Natural killer cell (primary cell): ENCODE data around the gene PEX1. TPM values are rescaled to one million over a fixed set of nuclear protein-coding genes. Genes with fewer than 3 reads are reported as not detected.
"Not testable (repeated sequence)": the region's sequence is repeated elsewhere in the genome, so short reads cannot be mapped to it uniquely, and the experiment has no call there.

Experiments used
- ATAC-seq, 3 donors: fragments of 150-1000 bp in 2 of 3; fragments of 200-7000 bp in 1 of 3; cut with Tn5 transposase; 1 replicate in 1 of 3; 2 replicates in 2 of 3; pipeline ENCODE4 v1.10.0; 2021; ENCODE audit warnings: mild to moderate bottlenecking in 2 of 3, moderate library complexity in 2 of 3
- DNase-seq, 2 donors: peaks; one replicate each; pipeline versions ENCODE4 v3.0.0 to v3.0.0-alpha.2; 2013 to 2021; ENCODE audit warnings: mixed read lengths in 1 of 2
- H3K27ac ChIP-seq: one replicate; pipeline ENCODE4 v1.5.1; 2013; ENCODE audit warnings: mild to moderate bottlenecking, low read length
- H3K27me3 ChIP-seq: one replicate; pipeline ENCODE4 v1.6.1; 2013; ENCODE audit warnings: low read length; ENCODE audit not compliant: control insufficient read depth, insufficient read depth
- H3K36me3 ChIP-seq: one replicate; pipeline ENCODE4 v1.6.1; 2013; ENCODE audit warnings: low read length; ENCODE audit not compliant: control insufficient read depth, insufficient read depth
- H3K4me1 ChIP-seq: one replicate; pipeline ENCODE4 v1.6.1; 2013; ENCODE audit warnings: low read length; ENCODE audit not compliant: control insufficient read depth, insufficient read depth
- H3K4me3 ChIP-seq: one replicate; pipeline ENCODE4 v1.5.1; 2013; ENCODE audit warnings: low read length
- H3K9me3 ChIP-seq: one replicate; pipeline ENCODE4 v1.6.1; 2013; ENCODE audit warnings: low read length; ENCODE audit not compliant: control insufficient read depth, insufficient read depth
- H3K27ac Mint-ChIP-seq, 2 donors: one replicate each; pipeline ENCODE4 v1.8.0; 2022; ENCODE audit warnings: mild to moderate bottlenecking in 2 of 2, mixed read lengths in 2 of 2, moderate library complexity in 1 of 2
- H3K27me3 Mint-ChIP-seq, 2 donors: one replicate each; pipeline ENCODE4 v1.8.0; 2022; ENCODE audit warnings: low read depth in 2 of 2, mixed read lengths in 2 of 2
- H3K36me3 Mint-ChIP-seq: one replicate; pipeline ENCODE4 v1.8.0; 2022; ENCODE audit warnings: mixed read lengths
- H3K4me1 Mint-ChIP-seq, 2 donors: one replicate each; pipeline ENCODE4 v1.8.0; 2022; ENCODE audit warnings: mixed read lengths in 2 of 2
- H3K4me3 Mint-ChIP-seq: one replicate; pipeline ENCODE4 v1.8.0; 2022; ENCODE audit warnings: mild to moderate bottlenecking, moderate library complexity, mixed read lengths
- H3K9me3 Mint-ChIP-seq, 2 donors: one replicate each; pipeline ENCODE4 v1.8.0; 2022; ENCODE audit warnings: mixed read lengths in 2 of 2
- CTCF ChIP-seq: fragments of 200-600 bp; IDR thresholded peaks from one replicate; pipeline ENCODE4 v1.8.0; 2022; ENCODE audit warnings: antibody characterized with exemption
- WGBS: methylation state at CpG from one replicate; pipeline ENCODE4 v1.1.7; 2013; ENCODE audit warnings: missing lambda C conversion rate; ENCODE audit not compliant: insufficient coverage; 5-methylcytosine and 5-hydroxymethylcytosine counted together
- intact Hi-C: fragments of 100-400 bp; cut with micrococcal nuclease; formaldehyde crosslinking; loops from one replicate; pipeline ENCODE4 v1.14.2; 2022
- total RNA-seq, 4 donors: library from RNA; stranded (reverse); fragments of 120-200 nt in 1 of 4; gene quantifications; one replicate each; pipeline versions ENCODE4 v1.2.3 to v1.2.4, GENCODE V29; 2013 to 2022

The PEX1 gene
- total RNA-seq, 3 donors from 2014 or later (not counting 1 experiment from before 2014, with no cell fraction given), result 22.8 to 26.7 (median 26.2) TPM

- H3K36me3 Mint-ChIP-seq, result peaks cover 10% of the 10 kb centered on the region
- H3K4me3 Mint-ChIP-seq, result no peak overlapping the region
- ATAC-seq (no peak), DNase-seq (no peak)
- H3K4me3 ChIP-seq, result no peak overlapping the region
- H3K9me3 ChIP-seq, result no peaks in the 10 kb centered on the region
- no peak overlapping the region for H3K27ac Mint-ChIP-seq
- no peaks in the 10 kb centered on the region for H3K4me1 Mint-ChIP-seq
- H3K4me1 ChIP-seq, result no peaks in the 10 kb centered on the region
- intact Hi-C loops, result no loop called here
- TF ChIP-seq CTCF, result no peak
- H3K27ac ChIP-seq, result no peak overlapping the region
- no peaks in the 10 kb centered on the region for H3K27me3 Mint-ChIP-seq
- H3K9me3 Mint-ChIP-seq, result no peaks in the 10 kb centered on the region
- peaks cover 50% of the 10 kb centered on the region for H3K36me3 ChIP-seq
- no peaks in the 10 kb centered on the region for H3K27me3 ChIP-seq
- WGBS, result 94% methylated on average over 2 of the region's 2 CpGs
Measured at GRCh38 chr7:92485974-92486373, 42.3 kb downstream of the PEX1 start.

GRCh38 chr7:92485267-92485892 lies 42.9 kb downstream of the PEX1 start:
- DNase-seq (no peak), ATAC-seq (no peak)
- H3K27me3 ChIP-seq, result no peaks in the 10 kb centered on the region
- whole genome bisulfite sequencing, result 92% methylated on average over 2 of the region's 2 CpGs
- Mint-ChIP-seq H3K4me3 (no peak overlapping the region), H3K9me3 (no peaks in the 10 kb centered on the region), H3K27me3 (no peaks in the 10 kb centered on the region), H3K27ac (no peak overlapping the region), H3K36me3 (peaks cover 7% of the 10 kb centered on the region), H3K4me1 (no peaks in the 10 kb centered on the region)
- H3K27ac ChIP-seq, result no peak overlapping the region
- no peak overlapping the region for H3K4me3 ChIP-seq
- intact Hi-C loops, result no loop called here
- no peaks in the 10 kb centered on the region for H3K9me3 ChIP-seq
- H3K4me1 ChIP-seq, result no peaks in the 10 kb centered on the region
- H3K36me3 ChIP-seq, result peaks cover 45% of the 10 kb centered on the region
- no peak for TF ChIP-seq CTCF

- H3K27me3 Mint-ChIP-seq, H3K27me3 ChIP-seq, H3K27ac Mint-ChIP-seq, H3K9me3 ChIP-seq, ATAC-seq, H3K4me1 ChIP-seq, H3K36me3 Mint-ChIP-seq, H3K4me1 Mint-ChIP-seq, H3K9me3 Mint-ChIP-seq, H3K27ac ChIP-seq, intact Hi-C loops, DNase-seq, H3K4me3 Mint-ChIP-seq, H3K4me3 ChIP-seq: not testable (repeated sequence)
- peaks cover 35% of the 10 kb centered on the region for H3K36me3 ChIP-seq
- WGBS, result 99% methylated on average over 6 of the region's 6 CpGs
Measured at GRCh38 chr7:92484226-92484625, 44.1 kb downstream of the PEX1 start.

- H3K27ac ChIP-seq, H3K27ac Mint-ChIP-seq, H3K27me3 Mint-ChIP-seq, H3K9me3 Mint-ChIP-seq, intact Hi-C loops, H3K36me3 Mint-ChIP-seq, H3K4me1 ChIP-seq, H3K4me3 Mint-ChIP-seq, H3K4me3 ChIP-seq, ATAC-seq, H3K27me3 ChIP-seq, DNase-seq, H3K4me1 Mint-ChIP-seq, H3K9me3 ChIP-seq: not testable (repeated sequence)
- WGBS, result 93% methylated on average over 6 of the region's 6 CpGs
- peaks cover 30% of the 10 kb centered on the region for H3K36me3 ChIP-seq
Measured at GRCh38 chr7:92483624-92484023, 44.7 kb downstream of the PEX1 start.

GRCh38 chr7:92479146-92479545 lies 49.2 kb downstream of the PEX1 start:
- ATAC-seq, H3K9me3 Mint-ChIP-seq: not testable (repeated sequence)
- 92% methylated on average over 4 of the region's 4 CpGs for WGBS

More at GRCh38 chr7:92479146-92479545, 49.2 kb downstream of the PEX1 start:
- H3K4me3 ChIP-seq, H3K27me3 Mint-ChIP-seq, H3K27ac Mint-ChIP-seq, H3K4me1 ChIP-seq, H3K27me3 ChIP-seq, intact Hi-C loops, H3K4me1 Mint-ChIP-seq, DNase-seq, H3K9me3 ChIP-seq, H3K27ac ChIP-seq, H3K36me3 ChIP-seq, H3K4me3 Mint-ChIP-seq, H3K36me3 Mint-ChIP-seq: not testable (repeated sequence)
